Keratinocyte (primary cell): ENCODE data around the gene BCL2L12. TPM values are rescaled to one million over a fixed set of nuclear protein-coding genes. Genes with fewer than 3 reads are reported as not detected.

ENCODE experiments used
- DNase-seq: peaks from one replicate; pipeline ENCODE4 v3.0.0-alpha.2; 2011; ENCODE audit warnings: low read depth, missing footprints, low spot score
- FAIRE-seq: peaks from 2 replicates; lab custom pipeline; 2011; peaks lifted over from hg19 to GRCh38; lab: Jason Lieb, UNC
- H2AFZ ChIP-seq: 2 replicates; pipeline ENCODE4 v1.6.0; 2012; ENCODE audit warnings: low read length, control low read depth, inconsistent platforms; ENCODE audit not compliant: control insufficient read depth
- H3K27ac ChIP-seq: 2 replicates; pipeline ENCODE4 v1.5.1; 2011; ENCODE audit warnings: low read length; ENCODE audit not compliant: control insufficient read depth, insufficient read depth
- H3K27me3 ChIP-seq: 3 replicates; pipeline ENCODE4 v1.6.0; 2011; ENCODE audit warnings: low read length; ENCODE audit not compliant: control insufficient read depth, insufficient read depth; ENCODE audit errors: extremely low read depth
- H3K36me3 ChIP-seq, 2 experiments: 2 replicates in 1 of 2; 3 replicates in 1 of 2; pipeline ENCODE4 v1.5.1; 2011; ENCODE audit warnings: low read length in 2 of 2, mild to moderate bottlenecking in 1 of 2; ENCODE audit not compliant: control insufficient read depth in 2 of 2, insufficient read depth in 2 of 2; ENCODE audit errors: extremely low read depth in 1 of 2
- H3K4me1 ChIP-seq: 3 replicates; pipeline ENCODE4 v1.5.1; 2011; ENCODE audit warnings: low read length; ENCODE audit not compliant: control insufficient read depth, insufficient read depth; ENCODE audit errors: extremely low read depth
- H3K4me2 ChIP-seq: 3 replicates; pipeline ENCODE4 v1.6.0; 2011; ENCODE audit warnings: low read depth, low read length; ENCODE audit not compliant: control insufficient read depth, insufficient read depth; ENCODE audit errors: extremely low read depth
- H3K4me3 ChIP-seq, 3 experiments: fragments of 200-600 bp in 1 of 3; sonication (generic) in 1 of 3; 2 replicates in 2 of 3; 3 replicates in 1 of 3; pipeline ENCODE4 v1.5.1; 2011 to 2016; ENCODE audit warnings: low read length in 3 of 3, mild to moderate bottlenecking in 3 of 3, control low read depth in 2 of 3, inconsistent platforms in 1 of 3, low read depth in 1 of 3, mixed read lengths in 1 of 3, mixed run types in 1 of 3, moderate library complexity in 1 of 3; ENCODE audit not compliant: control insufficient read depth in 2 of 3, insufficient read depth in 2 of 3; ENCODE audit errors: extremely low read depth in 1 of 3
- H3K79me2 ChIP-seq: 2 replicates; pipeline ENCODE4 v1.6.0; 2012; ENCODE audit warnings: low read length; ENCODE audit not compliant: control insufficient read depth, insufficient read depth
- H3K9ac ChIP-seq: 3 replicates; pipeline ENCODE4 v1.6.0; 2011; ENCODE audit warnings: low read length; ENCODE audit not compliant: control insufficient read depth, insufficient read depth; ENCODE audit errors: extremely low read depth
- H3K9me1 ChIP-seq: 3 replicates; pipeline ENCODE4 v1.6.0; 2011; ENCODE audit warnings: low read length; ENCODE audit not compliant: control insufficient read depth, insufficient read depth; ENCODE audit errors: extremely low read depth
- H3K9me3 ChIP-seq: 2 replicates; pipeline ENCODE4 v1.5.1; 2012; ENCODE audit warnings: low read depth, low read length; ENCODE audit not compliant: control insufficient read depth
- H4K20me1 ChIP-seq: 3 replicates; pipeline ENCODE4 v1.6.0; 2011; ENCODE audit warnings: low read length; ENCODE audit not compliant: control insufficient read depth, insufficient read depth; ENCODE audit errors: extremely low read depth
- CTCF ChIP-seq, 3 experiments: IDR thresholded peaks in 1 of 3; conservative IDR thresholded peaks in 1 of 3; optimal IDR thresholded peaks in 1 of 3; 2 replicates in 2 of 3; 3 replicates in 1 of 3; pipeline versions ENCODE3 to v1.5.1; 2011; ENCODE audit warnings: low read length in 3 of 3, mild to moderate bottlenecking in 3 of 3, moderate library complexity in 2 of 3, control low read depth in 1 of 3, inconsistent platforms in 1 of 3; ENCODE audit not compliant: insufficient read depth in 2 of 3; ENCODE audit errors: extremely low read depth in 1 of 3
- EZH2 ChIP-seq: IDR thresholded peaks from one replicate; pipeline ENCODE4 v1.6.1; 2012; ENCODE audit warnings: inconsistent platforms, mild to moderate bottlenecking, low read length, moderate library complexity
- dilution Hi-C: fragments of 300-500 bp; cut with MboI; formaldehyde crosslinking; loops from one replicate; pipeline ENCODE4 v1.7.0; 2020; ENCODE audit warnings: low sequenced_read_pairs; ENCODE audit not compliant: extremely low pct_ligation_motif_present
- polyA plus RNA-seq, 5 experiments: library from polyadenylated mRNA; depleted of rRNA in 3 of 5; stranded (reverse) in 3 of 5; stranded (forward) in 1 of 5; unstranded in 1 of 5; fragments of >200 nt; gene quantifications; 1 replicate in 1 of 5; 2 replicates in 3 of 5; 3 replicates in 1 of 5; pipeline versions ENCODE4 v1.2.1 to v1.2.3, GENCODE V29; 2011 to 2012; ENCODE audit warnings: missing spikeins in 2 of 5, low read depth in 1 of 5, low replicate concordance in 1 of 5

The BCL2L12 gene
- polyA plus RNA-seq, 1 donor (not counting 4 experiments of a cell fraction or from before 2014, with no cell fraction given) = 14.8 TPM

GRCh38 chr19:49680421-49681351 lies 15.0 kb downstream of the BCL2L12 start:
- H3K36me3 ChIP-seq = peaks cover 35 to 37% of the 10 kb centered on the region in 2 experiments
- peak; percentile 97 to 100 (median 98) for TF ChIP-seq CTCF (optimal IDR thresholded peaks at IDR 0.05 in 1 of 3, IDR thresholded peaks at IDR 0.05 in 1 of 3, conservative IDR thresholded peaks at IDR 0.05 in 1 of 3; ENCODE audit: extremely low read depth in 1 of 3, insufficient read depth in 2 of 3, low read length in 3 of 3)
- TF ChIP-seq EZH2 = no peak
- peak overlapping the region; percentile 54 for H3K4me2 ChIP-seq
- FAIRE-seq (no peak), DNase-seq (no peak)
- no peak overlapping the region for H2AFZ ChIP-seq
- H3K9me1 ChIP-seq = no peaks in the 10 kb centered on the region
- peaks cover 51% of the 10 kb centered on the region for H3K79me2 ChIP-seq
- no peaks in the 10 kb centered on the region for H3K9me3 ChIP-seq
- dilution Hi-C loops = no loop called here
- H3K4me3 ChIP-seq = no peak overlapping the region
- no peak overlapping the region for H3K27ac ChIP-seq
- H3K4me1 ChIP-seq = peaks cover 24% of the 10 kb centered on the region
- peak overlapping the region; percentile 37 for H3K9ac ChIP-seq
- no peaks in the 10 kb centered on the region for H3K27me3 ChIP-seq
- peaks cover 27% of the 10 kb centered on the region for H4K20me1 ChIP-seq

- DNase-seq (no peak), FAIRE-seq (no peak)
- dilution Hi-C loops = no loop called here
- no peaks in the 10 kb centered on the region for H3K9me1 ChIP-seq
- H3K9ac ChIP-seq = no peak overlapping the region
- H3K4me2 ChIP-seq = no peak overlapping the region
- H4K20me1 ChIP-seq = peaks cover 27% of the 10 kb centered on the region
- H3K4me1 ChIP-seq = peaks cover 24% of the 10 kb centered on the region
- no peaks in the 10 kb centered on the region for H3K9me3 ChIP-seq
- TF ChIP-seq CTCF (optimal IDR thresholded peaks at IDR 0.05 in 1 of 3, IDR thresholded peaks at IDR 0.05 in 1 of 3, conservative IDR thresholded peaks at IDR 0.05 in 1 of 3; ENCODE audit: extremely low read depth in 1 of 3, insufficient read depth in 2 of 3, low read length in 3 of 3) = no peak
- TF ChIP-seq EZH2 = no peak
- no peaks in the 10 kb centered on the region for H3K27me3 ChIP-seq
- no peak overlapping the region for H2AFZ ChIP-seq
- peaks cover 53% of the 10 kb centered on the region for H3K79me2 ChIP-seq
- peaks cover 39 to 42% of the 10 kb centered on the region in 2 experiments for H3K36me3 ChIP-seq
- no peak overlapping the region for H3K27ac ChIP-seq
- H3K4me3 ChIP-seq = no peak overlapping the region
Observed at GRCh38 chr19:49681830-49682229, 16.1 kb downstream of the BCL2L12 start.
